ENCODE data around the gene CASK.

The CASK gene

GRCh38 chrX:41590641-41591040 is 332.7 kb downstream of the CASK start:
- DNase-seq (ENCODE audit: extremely low read depth in 1 of 2, low read depth in 1 of 2), result no peak

- no peak for DNase-seq (ENCODE audit: extremely low read depth in 1 of 2, low read depth in 1 of 2)
Observed at GRCh38 chrX:41589634-41590270, 333.6 kb downstream of the CASK start.

- DNase-seq (ENCODE audit: extremely low read depth in 1 of 2, low read depth in 1 of 2), result no peak
Observed at GRCh38 chrX:41588271-41588670, 335.1 kb downstream of the CASK start.

- no peak for DNase-seq (ENCODE audit: extremely low read depth in 1 of 2, low read depth in 1 of 2)
Observed at GRCh38 chrX:41580423-41581064, 342.8 kb downstream of the CASK start.

GRCh38 chrX:41563876-41564275 is 359.5 kb downstream of the CASK start:
- no peak for DNase-seq (ENCODE audit: extremely low read depth in 1 of 2, low read depth in 1 of 2)

- DNase-seq (ENCODE audit: extremely low read depth in 1 of 2, low read depth in 1 of 2), result no peak
Observed at GRCh38 chrX:41561045-41561444, 362.3 kb downstream of the CASK start.

- DNase-seq (ENCODE audit: extremely low read depth in 1 of 2, low read depth in 1 of 2), result no peak
Observed at GRCh38 chrX:41559235-41560052, 363.9 kb downstream of the CASK start.

GRCh38 chrX:41558531-41558930 is 364.8 kb downstream of the CASK start:
- DNase-seq (ENCODE audit: extremely low read depth in 1 of 2, low read depth in 1 of 2), result no peak

GRCh38 chrX:41556958-41557357 is 366.4 kb downstream of the CASK start:
- DNase-seq (ENCODE audit: extremely low read depth in 1 of 2, low read depth in 1 of 2), result no peak

- no peak for DNase-seq (ENCODE audit: extremely low read depth in 1 of 2, low read depth in 1 of 2)
Observed at GRCh38 chrX:41553688-41554087, 369.7 kb downstream of the CASK start.

GRCh38 chrX:41548411-41548810 is 374.9 kb downstream of the CASK start:
- DNase-seq (ENCODE audit: extremely low read depth in 1 of 2, low read depth in 1 of 2), result no peak

- DNase-seq (ENCODE audit: extremely low read depth in 1 of 2, low read depth in 1 of 2), result no peak
Observed at GRCh38 chrX:41543668-41544067, 379.7 kb downstream of the CASK start.

- no peak for DNase-seq (ENCODE audit: extremely low read depth in 1 of 2, low read depth in 1 of 2)
Observed at GRCh38 chrX:41543025-41543424, 380.3 kb downstream of the CASK start.

- DNase-seq (ENCODE audit: extremely low read depth in 1 of 2, low read depth in 1 of 2), result no peak
Observed at GRCh38 chrX:41542536-41542935, 380.8 kb downstream of the CASK start.

GRCh38 chrX:41542135-41542534 is 381.2 kb downstream of the CASK start:
- DNase-seq (ENCODE audit: extremely low read depth in 1 of 2, low read depth in 1 of 2), result no peak

GRCh38 chrX:41541386-41541785 is 382.0 kb downstream of the CASK start:
- no peak for DNase-seq (ENCODE audit: extremely low read depth in 1 of 2, low read depth in 1 of 2)

- no peak for DNase-seq (ENCODE audit: extremely low read depth in 1 of 2, low read depth in 1 of 2)
Observed at GRCh38 chrX:41538707-41539106, 384.6 kb downstream of the CASK start.

- no peak for DNase-seq (ENCODE audit: extremely low read depth in 1 of 2, low read depth in 1 of 2)
Observed at GRCh38 chrX:41530085-41530484, 393.3 kb downstream of the CASK start.

- DNase-seq (ENCODE audit: extremely low read depth in 1 of 2, low read depth in 1 of 2), result no peak
Observed at GRCh38 chrX:41529221-41529620, 394.1 kb downstream of the CASK start.

GRCh38 chrX:41528784-41529183 is 394.6 kb downstream of the CASK start:
- DNase-seq (ENCODE audit: extremely low read depth in 1 of 2, low read depth in 1 of 2), result no peak

GRCh38 chrX:41526925-41527324 is 396.4 kb downstream of the CASK start:
- DNase-seq (ENCODE audit: extremely low read depth in 1 of 2, low read depth in 1 of 2), result no peak

- DNase-seq (ENCODE audit: extremely low read depth in 1 of 2, low read depth in 1 of 2), result no peak
Observed at GRCh38 chrX:41526271-41526670, 397.1 kb downstream of the CASK start.
